Measurements from ENCODE around the gene MELTF.

- TF ChIP-seq, protein P1, sequence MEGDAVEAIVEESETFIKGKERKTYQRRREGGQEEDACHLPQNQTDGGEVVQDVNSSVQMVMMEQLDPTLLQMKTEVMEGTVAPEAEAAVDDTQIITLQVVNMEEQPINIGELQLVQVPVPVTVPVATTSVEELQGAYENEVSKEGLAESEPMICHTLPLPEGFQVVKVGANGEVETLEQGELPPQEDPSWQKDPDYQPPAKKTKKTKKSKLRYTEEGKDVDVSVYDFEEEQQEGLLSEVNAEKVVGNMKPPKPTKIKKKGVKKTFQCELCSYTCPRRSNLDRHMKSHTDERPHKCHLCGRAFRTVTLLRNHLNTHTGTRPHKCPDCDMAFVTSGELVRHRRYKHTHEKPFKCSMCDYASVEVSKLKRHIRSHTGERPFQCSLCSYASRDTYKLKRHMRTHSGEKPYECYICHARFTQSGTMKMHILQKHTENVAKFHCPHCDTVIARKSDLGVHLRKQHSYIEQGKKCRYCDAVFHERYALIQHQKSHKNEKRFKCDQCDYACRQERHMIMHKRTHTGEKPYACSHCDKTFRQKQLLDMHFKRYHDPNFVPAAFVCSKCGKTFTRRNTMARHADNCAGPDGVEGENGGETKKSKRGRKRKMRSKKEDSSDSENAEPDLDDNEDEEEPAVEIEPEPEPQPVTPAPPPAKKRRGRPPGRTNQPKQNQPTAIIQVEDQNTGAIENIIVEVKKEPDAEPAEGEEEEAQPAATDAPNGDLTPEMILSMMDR (IDR thresholded peaks at IDR 0.05), result no peak
- TF ChIP-seq POLR2A (IDR thresholded peaks at IDR 0.05), result no peak
Observed at GRCh38 chr3:197030379-197031314, 1.0 kb upstream of the MELTF start.

Data from Peyer's patch (tissue), 4 donors.